GM12891 (cell line): ENCODE data around the gene CSRP3.

Experiments
- POLR2AphosphoS5 ChIP-seq: IDR thresholded peaks from 2 replicates; pipeline ENCODE4 v1.6.1; 2011; ENCODE audit warnings: low read depth, low read length, control low read depth
- SPI1 ChIP-seq: IDR thresholded peaks from 2 replicates; pipeline ENCODE4 v1.6.1; 2011; ENCODE audit warnings: low read depth, low read length, control low read depth

- TF ChIP-seq POLR2AphosphoS5 (no peak), SPI1 (no peak)
Measured at GRCh38 chr11:19201737-19202605, at the start of gene CSRP3.
